Measurements from ENCODE around the gene LHPP.

Gene LHPP

GRCh38 chr10:124535731-124536495, 74.3 kb downstream of the LHPP start:
- no peaks in the 10 kb centered on the region for H3K9me3 Mint-ChIP-seq
- H3K27ac Mint-ChIP-seq, result no peak overlapping the region
- H3K4me3 Mint-ChIP-seq, result no peak overlapping the region
- peaks cover 26% of the 10 kb centered on the region for H3K4me1 Mint-ChIP-seq (ENCODE audit: low read depth)
- H3K36me3 Mint-ChIP-seq (ENCODE audit: low read depth), result no peaks in the 10 kb centered on the region
- no peaks in the 10 kb centered on the region for H3K27me3 Mint-ChIP-seq

GRCh38 chr10:124536496-124537050, 75.0 kb downstream of the LHPP start:
- Mint-ChIP-seq H3K4me3 (no peak overlapping the region), H3K36me3 (ENCODE audit: low read depth) (no peaks in the 10 kb centered on the region), H3K27ac (no peak overlapping the region), H3K27me3 (no peaks in the 10 kb centered on the region), H3K9me3 (no peaks in the 10 kb centered on the region), H3K4me1 (ENCODE audit: low read depth) (peaks cover 26% of the 10 kb centered on the region)

GRCh38 chr10:124537166-124537725, 75.6 kb downstream of the LHPP start:
- no peaks in the 10 kb centered on the region for H3K36me3 Mint-ChIP-seq (ENCODE audit: low read depth)
- H3K9me3 Mint-ChIP-seq, result no peaks in the 10 kb centered on the region
- no peaks in the 10 kb centered on the region for H3K27me3 Mint-ChIP-seq
- no peak overlapping the region for H3K4me3 Mint-ChIP-seq
- peaks cover 26% of the 10 kb centered on the region for H3K4me1 Mint-ChIP-seq (ENCODE audit: low read depth)
- H3K27ac Mint-ChIP-seq, result no peak overlapping the region

GRCh38 chr10:124537891-124538290, 76.3 kb downstream of the LHPP start:
- Mint-ChIP-seq H3K9me3 (no peaks in the 10 kb centered on the region), H3K27me3 (no peaks in the 10 kb centered on the region), H3K36me3 (ENCODE audit: low read depth) (no peaks in the 10 kb centered on the region), H3K4me3 (no peak overlapping the region), H3K4me1 (ENCODE audit: low read depth) (peaks cover 26% of the 10 kb centered on the region), H3K27ac (no peak overlapping the region)

- Mint-ChIP-seq H3K4me1 (ENCODE audit: low read depth) (peaks cover 26% of the 10 kb centered on the region), H3K4me3 (no peak overlapping the region), H3K27me3 (no peaks in the 10 kb centered on the region), H3K36me3 (ENCODE audit: low read depth) (no peaks in the 10 kb centered on the region), H3K9me3 (no peaks in the 10 kb centered on the region), H3K27ac (no peak overlapping the region)
Measured at GRCh38 chr10:124538706-124539105, 77.1 kb downstream of the LHPP start.

- no peak overlapping the region for H3K27ac Mint-ChIP-seq
- H3K4me3 Mint-ChIP-seq, result no peak overlapping the region
- peaks cover 22% of the 10 kb centered on the region for H3K4me1 Mint-ChIP-seq (ENCODE audit: low read depth)
- H3K27me3 Mint-ChIP-seq, result no peaks in the 10 kb centered on the region
- no peaks in the 10 kb centered on the region for H3K9me3 Mint-ChIP-seq
- no peaks in the 10 kb centered on the region for H3K36me3 Mint-ChIP-seq (ENCODE audit: low read depth)
Measured at GRCh38 chr10:124539935-124540641, 78.5 kb downstream of the LHPP start.

- no peaks in the 10 kb centered on the region for H3K36me3 Mint-ChIP-seq (ENCODE audit: low read depth)
- no peak overlapping the region for H3K4me3 Mint-ChIP-seq
- no peaks in the 10 kb centered on the region for H3K9me3 Mint-ChIP-seq
- H3K27me3 Mint-ChIP-seq, result no peaks in the 10 kb centered on the region
- H3K27ac Mint-ChIP-seq, result no peak overlapping the region
- H3K4me1 Mint-ChIP-seq (ENCODE audit: low read depth), result peaks cover 26% of the 10 kb centered on the region
Measured at GRCh38 chr10:124541076-124541903, 79.7 kb downstream of the LHPP start.

- no peaks in the 10 kb centered on the region for H3K27me3 Mint-ChIP-seq
- no peak overlapping the region for H3K27ac Mint-ChIP-seq
Measured at GRCh38 chr10:124542336-124542735, 80.7 kb downstream of the LHPP start.

GRCh38 chr10:124543146-124543545, 81.5 kb downstream of the LHPP start:
- H3K27ac Mint-ChIP-seq, result no peak overlapping the region
- no peak overlapping the region for H3K4me3 Mint-ChIP-seq
- peaks cover 36% of the 10 kb centered on the region for H3K4me1 Mint-ChIP-seq (ENCODE audit: low read depth)

More at GRCh38 chr10:124542336-124542735, 80.7 kb downstream of the LHPP start:
- no peak overlapping the region for H3K4me3 Mint-ChIP-seq
- peaks cover 36% of the 10 kb centered on the region for H3K4me1 Mint-ChIP-seq (ENCODE audit: low read depth)
- H3K9me3 Mint-ChIP-seq, result no peaks in the 10 kb centered on the region
- no peaks in the 10 kb centered on the region for H3K36me3 Mint-ChIP-seq (ENCODE audit: low read depth)

GRCh38 chr10:124543971-124544370, 82.3 kb downstream of the LHPP start:
- peaks cover 36% of the 10 kb centered on the region for H3K4me1 Mint-ChIP-seq (ENCODE audit: low read depth)
- no peaks in the 10 kb centered on the region for H3K27me3 Mint-ChIP-seq
- H3K9me3 Mint-ChIP-seq, result no peaks in the 10 kb centered on the region
- H3K36me3 Mint-ChIP-seq (ENCODE audit: low read depth), result no peaks in the 10 kb centered on the region
- no peak overlapping the region for H3K4me3 Mint-ChIP-seq
- no peak overlapping the region for H3K27ac Mint-ChIP-seq

More at GRCh38 chr10:124543146-124543545, 81.5 kb downstream of the LHPP start:
- Mint-ChIP-seq H3K9me3 (no peaks in the 10 kb centered on the region), H3K27me3 (no peaks in the 10 kb centered on the region), H3K36me3 (ENCODE audit: low read depth) (no peaks in the 10 kb centered on the region)

GRCh38 chr10:124544711-124545110, 83.1 kb downstream of the LHPP start:
- Mint-ChIP-seq H3K27ac (no peak overlapping the region), H3K4me3 (no peak overlapping the region)

GRCh38 chr10:124545351-124546054, 83.9 kb downstream of the LHPP start:
- no peaks in the 10 kb centered on the region for H3K36me3 Mint-ChIP-seq (ENCODE audit: low read depth)
- H3K4me3 Mint-ChIP-seq, result no peak overlapping the region
- no peaks in the 10 kb centered on the region for H3K27me3 Mint-ChIP-seq
- no peak overlapping the region for H3K27ac Mint-ChIP-seq
- H3K4me1 Mint-ChIP-seq (ENCODE audit: low read depth), result peaks cover 32% of the 10 kb centered on the region
- no peaks in the 10 kb centered on the region for H3K9me3 Mint-ChIP-seq

More at GRCh38 chr10:124544711-124545110, 83.1 kb downstream of the LHPP start:
- H3K36me3 Mint-ChIP-seq (ENCODE audit: low read depth), result no peaks in the 10 kb centered on the region
- H3K9me3 Mint-ChIP-seq, result no peaks in the 10 kb centered on the region
- peaks cover 38% of the 10 kb centered on the region for H3K4me1 Mint-ChIP-seq (ENCODE audit: low read depth)
- no peaks in the 10 kb centered on the region for H3K27me3 Mint-ChIP-seq

- H3K4me1 Mint-ChIP-seq (ENCODE audit: low read depth), result peaks cover 31% of the 10 kb centered on the region
- no peaks in the 10 kb centered on the region for H3K9me3 Mint-ChIP-seq
- H3K27ac Mint-ChIP-seq, result no peak overlapping the region
- no peaks in the 10 kb centered on the region for H3K36me3 Mint-ChIP-seq (ENCODE audit: low read depth)
- no peaks in the 10 kb centered on the region for H3K27me3 Mint-ChIP-seq
- no peak overlapping the region for H3K4me3 Mint-ChIP-seq
Measured at GRCh38 chr10:124546055-124546369, 84.4 kb downstream of the LHPP start.
